Left cardiac atrium (tissue), 4 donors: ENCODE measurements around the gene FAM161B. TPM values are rescaled to one million over a fixed set of nuclear protein-coding genes. Genes with fewer than 3 reads are reported as not detected.
"Not testable (repeated sequence)": the region's sequence is repeated elsewhere in the genome, so short reads cannot be mapped to it uniquely, and the experiment has no call there.

Source experiments
- ATAC-seq, 2 donors: fragments of 200-7000 bp; cut with Tn5 transposase; one replicate each; pipeline ENCODE4 v1.9.1; 2020; ENCODE audit warnings: mild to moderate bottlenecking in 2 of 2, moderate library complexity in 2 of 2
- DNase-seq: peaks from one replicate; pipeline ENCODE4 v3.0.0-alpha.2; 2020
- intact Hi-C, 2 donors: fragments of 100-400 bp; cut with DNase I; formaldehyde crosslinking; loops; one replicate each; pipeline versions ENCODE4 v1.14.1 to v1.15.1; 2022 to 2023
- total RNA-seq, 2 donors: library from RNA; stranded (reverse); fragmentation: NEBNext Ultra II Directional; extraction: Animal tissue kit (Norgen Biotek cat#: 25700); gene quantifications; one replicate each; pipeline ENCODE4 v1.2.1, GENCODE V29; 2021
- donor health status: DM: no; HTN: yes; CAD: no.
- donor health status: DM: no; HTN: yes; CAD: no; lungs with severe emphysema.
- donor health status: DM: yes; HTN: yes; CAD: no.
- donor health status: Dilated cardiomyopathy.

The FAM161B gene
- total RNA-seq, 2 donors from 2014 or later = 3.1 to 3.5 TPM

- intact Hi-C loops = no loop called here
- no peak for DNase-seq
- ATAC-seq = no peak
These were observed 4.7 kb downstream of the FAM161B start for GRCh38 chr14:73945159-73945670.

GRCh38 chr14:73944432-73945158, 5.3 kb downstream of the FAM161B start:
- no peak for DNase-seq
- no peak for ATAC-seq
- intact Hi-C loops = no loop called here

GRCh38 chr14:73943083-73943482, 6.8 kb downstream of the FAM161B start:
- DNase-seq (no peak), ATAC-seq (peak; percentile 69 to 78)
- intact Hi-C loops = no loop called here

- intact Hi-C loops = no loop called here
These were observed 7.7 kb downstream of the FAM161B start for GRCh38 chr14:73942180-73942579.

GRCh38 chr14:73937012-73937411, 12.9 kb downstream of the FAM161B start:
- no peak for DNase-seq
- intact Hi-C loops = no loop called here
- ATAC-seq = no peak

More at GRCh38 chr14:73942180-73942579, 7.7 kb downstream of the FAM161B start:
- ATAC-seq (no peak), DNase-seq (no peak)

- intact Hi-C loops = no loop called here
- no peak for DNase-seq
- no peak for ATAC-seq
These were observed 13.3 kb downstream of the FAM161B start for GRCh38 chr14:73936548-73936947.

- DNase-seq (no peak), ATAC-seq (no peak)
- intact Hi-C loops = no loop called here
These were observed 14.2 kb downstream of the FAM161B start for GRCh38 chr14:73935666-73936065.

GRCh38 chr14:73924337-73924736, 25.6 kb downstream of the FAM161B start:
- DNase-seq (no peak), ATAC-seq (no peak)
- intact Hi-C loops = no loop called here

GRCh38 chr14:73919457-73919856, 30.4 kb downstream of the FAM161B start:
- intact Hi-C loops, ATAC-seq, DNase-seq: not testable (repeated sequence)

- no peak for ATAC-seq
- intact Hi-C loops = no loop called here
These were observed 33.6 kb downstream of the FAM161B start for GRCh38 chr14:73916324-73916723.

GRCh38 chr14:73913256-73913655, 36.6 kb downstream of the FAM161B start:
- DNase-seq = no peak
- ATAC-seq = no peak
- intact Hi-C loops = no loop called here

More at GRCh38 chr14:73916324-73916723, 33.6 kb downstream of the FAM161B start:
- DNase-seq = no peak

- no peak for DNase-seq
- intact Hi-C loops = no loop called here
- ATAC-seq = peak in 1 of 2 donors; percentile 45
These were observed 40.2 kb downstream of the FAM161B start for GRCh38 chr14:73909681-73910080.

- intact Hi-C loops = no loop called here
- DNase-seq = no peak
- ATAC-seq = no peak
These were observed 46.9 kb downstream of the FAM161B start for GRCh38 chr14:73903028-73903427.

GRCh38 chr14:73896521-73896920, 53.4 kb downstream of the FAM161B start:
- ATAC-seq = no peak
- intact Hi-C loops = no loop called here
- DNase-seq = no peak

- ATAC-seq = no peak
- DNase-seq = no peak
- intact Hi-C loops = no loop called here
These were observed 54.0 kb downstream of the FAM161B start for GRCh38 chr14:73895939-73896338.

- ATAC-seq, intact Hi-C loops, DNase-seq: not testable (repeated sequence)
These were observed 55.7 kb downstream of the FAM161B start for GRCh38 chr14:73894180-73894687.

GRCh38 chr14:73889376-73889775, 60.5 kb downstream of the FAM161B start:
- no peak for ATAC-seq
- intact Hi-C loops = no loop called here
- DNase-seq = no peak

GRCh38 chr14:73888971-73889370, 60.9 kb downstream of the FAM161B start:
- DNase-seq (no peak), ATAC-seq (no peak)
- intact Hi-C loops = no loop called here

- intact Hi-C loops = no loop called here
- DNase-seq (no peak), ATAC-seq (no peak)
These were observed 61.5 kb downstream of the FAM161B start for GRCh38 chr14:73888460-73888725.

- intact Hi-C loops = no loop called here
- no peak for ATAC-seq
- DNase-seq = no peak
These were observed 62.0 kb downstream of the FAM161B start for GRCh38 chr14:73887694-73888459.

- ATAC-seq (no peak), DNase-seq (no peak)
- intact Hi-C loops = no loop called here
These were observed 62.6 kb downstream of the FAM161B start for GRCh38 chr14:73887318-73887616.
